Cerebellar cortex (tissue), 1 donor: ENCODE results near the gene VPS37B.
A peak's percentile ranks its signal among the peaks of the same experiment; 100 is the strongest.
"Not testable (repeated sequence)": the region's sequence is repeated elsewhere in the genome, so short reads cannot be mapped to it uniquely, and the experiment has no call there.

Source experiments
- DNase-seq: peaks from one replicate; pipeline ENCODE4 v3.0.0-alpha.2; 2015; ENCODE audit warnings: low spot score

Gene VPS37B, protein sequence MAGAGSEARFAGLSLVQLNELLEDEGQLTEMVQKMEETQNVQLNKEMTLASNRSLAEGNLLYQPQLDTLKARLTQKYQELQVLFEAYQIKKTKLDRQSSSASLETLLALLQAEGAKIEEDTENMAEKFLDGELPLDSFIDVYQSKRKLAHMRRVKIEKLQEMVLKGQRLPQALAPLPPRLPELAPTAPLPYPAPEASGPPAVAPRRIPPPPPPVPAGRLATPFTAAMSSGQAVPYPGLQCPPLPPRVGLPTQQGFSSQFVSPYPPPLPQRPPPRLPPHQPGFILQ

DNA sequence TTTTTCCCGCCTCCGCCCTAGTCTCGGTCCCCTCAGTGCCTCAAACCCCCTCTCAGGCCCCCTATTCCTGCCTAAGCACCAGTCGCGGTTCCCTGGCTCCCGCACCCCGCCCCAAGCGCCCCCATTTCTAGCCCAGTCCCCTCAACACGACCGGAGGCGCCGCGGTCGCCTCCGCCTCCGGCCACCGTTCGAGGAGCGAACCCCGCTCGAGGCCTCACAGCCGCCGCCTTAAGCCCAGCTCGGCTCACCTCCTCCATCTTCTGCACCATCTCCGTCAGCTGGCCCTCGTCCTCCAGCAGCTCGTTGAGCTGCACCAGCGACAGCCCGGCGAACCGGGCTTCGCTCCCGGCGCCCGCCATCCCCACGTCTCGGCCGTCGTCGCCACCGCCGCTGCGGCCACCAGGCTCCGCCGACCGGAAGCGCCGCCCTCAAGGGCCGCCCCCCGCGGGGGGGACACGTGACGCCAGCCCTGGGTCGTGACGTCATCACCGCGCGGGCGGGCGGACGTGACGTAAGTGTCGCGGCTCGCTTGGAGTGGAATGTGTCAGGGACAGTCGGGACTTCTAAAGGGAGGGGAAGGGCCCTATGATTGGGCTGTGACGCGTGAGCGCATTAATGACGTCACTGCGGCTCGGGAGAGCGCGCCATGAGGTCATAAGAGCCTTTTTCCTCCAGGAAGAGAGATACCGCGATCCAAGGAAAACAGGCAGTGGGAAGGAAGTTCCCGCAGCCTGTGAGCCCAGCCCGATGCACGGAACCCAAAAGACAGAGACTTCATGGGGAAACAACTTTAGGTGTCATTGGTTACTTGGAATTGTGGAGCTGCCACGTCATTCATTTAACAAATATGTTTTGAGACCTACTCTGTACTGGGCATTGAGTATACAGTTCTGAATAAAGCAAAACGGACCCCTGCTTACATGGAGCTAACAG lies at the start of gene VPS37B:
Gene VPS37B (minus strand): TSS at position 421 of the 933 bp plus-strand sequence. CDS start 62 bp downstream, at position 359.
- peak; percentile 72 for DNase-seq

DNA sequence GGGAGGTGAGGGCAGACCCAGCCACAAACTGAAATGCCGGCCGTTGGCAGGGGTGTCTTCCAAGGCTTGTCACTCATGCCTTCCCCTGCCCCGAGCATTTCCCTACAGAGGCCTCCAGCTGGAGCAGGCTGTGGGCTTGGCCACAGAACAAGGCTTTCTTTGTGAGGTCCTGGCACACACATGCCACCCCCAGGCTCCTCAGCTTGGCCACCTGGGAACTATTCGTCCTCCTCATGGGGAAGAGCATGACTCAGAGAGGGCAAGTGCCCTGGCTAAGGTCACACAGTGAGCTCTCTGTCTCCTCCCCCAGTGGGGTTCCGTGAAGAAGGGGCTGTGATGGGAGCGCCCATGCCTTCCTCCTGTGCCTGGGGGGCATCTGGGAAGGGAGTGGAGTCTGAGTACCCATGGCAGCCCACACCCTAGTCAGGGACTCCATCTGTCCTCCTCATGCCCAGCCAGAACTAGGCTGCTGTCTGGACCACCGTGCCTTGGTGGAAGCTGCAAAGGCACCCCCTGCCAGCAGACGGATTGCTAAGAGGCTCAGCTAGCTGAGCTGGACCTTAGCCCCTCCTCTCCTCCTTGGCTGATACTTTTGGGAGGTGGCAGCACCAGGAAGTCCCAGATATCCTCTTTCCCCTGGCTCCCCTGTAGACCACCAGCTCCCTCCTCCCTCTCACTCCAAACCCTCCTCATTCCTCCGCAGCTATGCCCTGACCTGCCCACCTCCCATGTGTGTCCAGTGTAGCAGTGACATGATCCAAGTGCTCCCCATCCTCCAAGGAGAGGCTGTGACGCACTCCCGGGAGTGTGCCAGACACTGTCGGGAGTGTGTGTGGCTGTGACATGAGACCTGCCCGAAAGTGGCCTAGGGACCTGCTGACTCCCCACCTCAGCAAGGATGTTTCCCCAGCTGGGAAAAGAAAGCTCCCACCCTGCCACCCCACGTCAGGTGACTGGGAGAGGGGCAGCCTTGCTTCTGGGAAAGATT lies 49.0 kb upstream of the VPS37B start:
- no peak for DNase-seq

DNA sequence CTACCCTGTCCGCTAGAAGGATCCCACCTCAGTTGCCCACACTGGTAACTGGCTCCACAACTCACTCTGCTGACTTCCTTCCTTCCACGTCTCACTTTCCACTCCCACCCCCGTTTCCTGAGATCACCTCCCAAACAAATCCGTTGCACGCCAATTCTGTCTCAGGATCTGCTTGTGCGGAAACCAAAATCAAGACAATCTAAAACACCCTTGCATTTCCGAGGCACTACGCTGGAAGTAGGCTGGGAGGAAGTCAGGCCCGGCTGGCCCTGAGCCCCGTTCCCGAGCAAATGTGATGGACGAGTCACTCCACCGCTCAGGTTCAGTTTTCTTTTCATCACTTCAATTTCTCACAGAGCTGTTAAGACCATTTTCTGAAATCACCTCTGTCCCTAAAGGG lies 47.3 kb upstream of the VPS37B start:
- DNase-seq = no peak

DNA sequence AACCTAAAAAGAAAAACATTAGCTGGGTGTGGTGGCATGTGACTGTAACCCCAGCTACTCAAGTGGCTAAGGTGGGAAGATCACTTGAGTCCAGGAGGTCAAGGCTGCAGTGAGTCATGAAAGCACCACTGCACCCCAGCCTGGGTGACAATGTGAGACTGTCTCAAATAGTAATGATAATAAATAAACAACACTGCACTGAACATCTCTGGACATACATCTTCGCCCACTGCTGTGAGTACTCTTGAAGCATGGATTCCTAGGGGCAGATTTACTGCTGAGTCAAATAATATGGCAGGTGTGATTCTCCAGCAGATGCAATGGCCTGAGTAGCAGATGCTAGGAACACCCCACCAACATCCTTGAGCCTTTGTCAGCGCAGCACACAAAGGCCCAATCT lies 46.7 kb upstream of the VPS37B start:
- DNase-seq = no peak

DNA sequence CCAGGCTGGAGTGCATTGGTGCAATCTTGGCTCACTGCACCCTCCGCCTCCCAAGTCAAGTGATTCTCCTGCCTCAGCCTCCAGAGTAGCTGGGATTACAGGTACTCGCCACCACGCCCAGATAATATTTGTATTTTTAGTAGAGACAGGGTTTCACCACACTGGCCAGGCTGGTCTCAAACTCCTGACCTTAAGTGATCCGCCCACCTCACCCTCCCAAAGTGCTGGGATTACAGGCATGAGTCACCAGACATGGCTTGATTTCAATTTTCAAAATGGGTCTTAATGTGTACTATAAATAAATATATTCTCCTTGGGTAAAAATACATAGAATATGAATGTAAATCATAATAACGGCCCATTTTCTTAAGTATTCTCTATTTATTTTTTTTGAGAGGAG lies 45.4 kb upstream of the VPS37B start:
- not testable (repeated sequence) for DNase-seq

DNA sequence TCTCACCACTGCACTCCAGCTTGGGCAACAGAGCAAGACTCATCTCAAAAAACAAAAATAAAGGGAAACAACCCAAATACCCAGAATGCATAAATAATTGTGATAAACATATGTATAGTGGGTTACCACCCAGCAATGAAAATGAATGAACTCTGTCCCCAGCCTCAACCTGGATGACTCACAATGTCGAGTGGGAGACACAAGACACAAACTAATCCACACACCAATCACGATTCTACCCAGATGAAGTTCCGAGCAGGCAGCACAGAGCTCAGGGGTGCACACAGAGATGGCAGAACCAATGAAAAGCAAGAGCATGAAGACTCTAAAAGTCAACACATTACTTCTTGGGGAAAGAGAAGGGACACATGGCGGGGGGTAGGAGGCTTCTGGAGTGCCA lies 43.2 kb upstream of the VPS37B start:
- no peak for DNase-seq

DNA sequence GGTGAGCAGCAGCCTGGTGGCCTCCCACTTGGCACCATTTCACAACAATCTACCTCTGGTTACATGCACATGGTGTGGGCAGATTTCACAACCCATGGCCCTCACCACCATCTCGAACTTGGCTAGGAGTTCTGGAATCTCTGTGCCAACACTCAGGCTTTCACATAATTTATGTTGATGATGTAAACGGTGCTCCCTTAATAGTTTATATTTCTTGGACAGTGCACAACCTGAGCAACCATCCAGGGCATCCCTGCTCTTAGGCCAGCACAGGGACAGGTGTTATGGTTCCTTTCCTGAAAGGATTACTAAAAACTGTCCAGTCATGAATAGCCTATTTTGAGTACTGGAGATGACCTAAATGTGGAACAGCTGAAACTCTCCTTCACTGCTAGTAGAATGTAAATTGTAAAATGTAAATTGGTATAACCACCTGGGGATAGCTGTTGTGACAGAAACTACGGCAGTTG lies 41.7 kb upstream of the VPS37B start:
- no peak for DNase-seq

DNA sequence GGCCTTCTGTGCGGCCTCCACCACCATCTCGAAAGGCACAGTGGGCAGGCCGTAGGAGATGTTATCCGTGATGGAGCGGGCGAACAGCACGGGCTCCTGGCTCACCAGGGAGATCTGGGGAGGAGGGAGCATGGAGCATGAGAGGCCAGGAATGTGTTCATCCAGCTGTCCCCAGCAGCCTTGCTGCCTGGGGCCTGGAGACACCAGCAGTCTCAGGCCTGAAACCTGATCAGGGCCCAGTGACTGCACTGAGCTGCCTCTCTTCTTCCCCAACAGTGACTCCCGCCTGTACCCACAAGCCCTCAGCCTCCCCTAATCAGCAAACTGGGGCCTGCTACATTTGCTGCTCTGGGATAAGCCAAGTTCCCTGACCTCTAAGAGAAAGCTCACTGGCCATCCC lies 39.4 kb upstream of the VPS37B start:
- no peak for DNase-seq

DNA sequence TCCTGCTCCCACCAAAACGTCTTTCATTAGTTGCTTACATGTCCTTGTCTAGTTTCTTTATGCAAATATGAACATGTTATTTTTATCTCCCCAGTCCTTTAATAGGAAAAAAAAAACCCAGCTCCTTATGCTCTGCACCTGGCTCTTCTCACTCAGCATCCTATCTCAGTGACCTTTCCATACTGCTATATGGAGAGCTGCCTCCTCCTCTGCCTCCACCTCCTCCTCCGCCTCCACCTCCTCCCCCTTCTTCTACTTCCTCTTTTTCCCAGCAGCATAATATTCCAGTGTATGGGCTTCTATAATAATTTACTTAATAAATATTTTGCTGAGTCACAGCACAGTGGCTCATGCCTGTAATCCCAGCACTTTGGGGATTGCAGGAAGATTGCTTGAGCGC lies 38.8 kb upstream of the VPS37B start:
- no peak for DNase-seq

DNA sequence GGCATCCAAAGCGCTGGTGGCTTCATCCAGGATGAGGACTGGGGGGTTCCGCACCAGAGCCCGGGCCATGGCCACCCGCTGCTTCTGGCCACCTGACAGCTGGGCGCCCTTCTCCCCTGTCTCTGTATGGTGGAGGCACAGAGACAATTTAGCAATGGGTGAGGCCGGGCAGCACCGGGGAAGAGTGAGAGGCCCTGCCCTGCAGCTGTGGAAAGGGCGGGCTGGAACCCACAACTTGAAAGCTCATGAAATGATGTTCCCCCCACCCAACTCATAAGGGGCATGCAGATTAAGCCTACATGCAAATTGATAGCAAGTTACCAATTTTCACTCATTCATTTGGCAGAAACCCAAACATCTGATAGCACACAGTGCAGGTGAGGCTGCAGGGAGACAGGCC lies 36.3 kb upstream of the VPS37B start:
- DNase-seq = no peak

DNA sequence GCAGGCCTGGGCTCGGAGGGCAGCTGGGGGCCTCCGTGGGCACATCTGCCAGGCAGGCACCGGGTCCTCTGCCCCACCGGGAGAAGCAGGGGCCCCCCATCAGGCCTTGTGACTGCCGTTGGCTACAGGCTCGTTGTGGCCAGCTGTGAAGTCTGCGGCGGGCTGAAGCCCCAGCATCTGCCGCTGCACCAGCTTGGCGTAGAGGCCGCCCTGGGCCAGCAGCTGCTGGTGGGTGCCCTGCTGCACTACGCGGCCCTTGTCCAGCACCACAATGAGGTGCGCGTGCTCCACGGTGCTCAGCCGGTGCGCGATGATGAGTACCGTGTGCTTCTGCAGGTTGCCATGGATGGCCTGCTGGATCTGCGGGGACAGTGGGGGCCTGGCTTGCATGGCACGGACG lies 33.9 kb upstream of the VPS37B start:
- no peak for DNase-seq

DNA sequence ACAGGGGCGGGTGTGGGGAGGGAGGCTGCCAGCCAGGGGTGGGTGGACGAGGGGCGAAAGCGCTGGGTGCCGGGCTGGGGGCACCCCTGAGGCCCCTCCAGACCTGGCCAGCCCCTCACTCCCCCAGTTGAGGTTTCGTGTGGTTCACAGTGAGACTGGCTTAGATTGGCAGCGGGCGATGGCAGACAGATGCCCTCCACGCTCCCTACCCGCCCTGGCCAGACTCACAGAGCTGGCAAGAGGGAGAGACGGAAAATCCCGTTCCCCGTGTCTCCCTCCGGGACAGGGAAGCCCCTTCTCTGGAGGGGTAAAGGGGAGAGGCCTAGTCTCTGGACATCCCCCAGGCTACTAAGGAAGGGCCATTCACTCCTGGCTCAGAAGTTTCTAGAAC lies 33.2 kb upstream of the VPS37B start:
- no peak for DNase-seq

DNA sequence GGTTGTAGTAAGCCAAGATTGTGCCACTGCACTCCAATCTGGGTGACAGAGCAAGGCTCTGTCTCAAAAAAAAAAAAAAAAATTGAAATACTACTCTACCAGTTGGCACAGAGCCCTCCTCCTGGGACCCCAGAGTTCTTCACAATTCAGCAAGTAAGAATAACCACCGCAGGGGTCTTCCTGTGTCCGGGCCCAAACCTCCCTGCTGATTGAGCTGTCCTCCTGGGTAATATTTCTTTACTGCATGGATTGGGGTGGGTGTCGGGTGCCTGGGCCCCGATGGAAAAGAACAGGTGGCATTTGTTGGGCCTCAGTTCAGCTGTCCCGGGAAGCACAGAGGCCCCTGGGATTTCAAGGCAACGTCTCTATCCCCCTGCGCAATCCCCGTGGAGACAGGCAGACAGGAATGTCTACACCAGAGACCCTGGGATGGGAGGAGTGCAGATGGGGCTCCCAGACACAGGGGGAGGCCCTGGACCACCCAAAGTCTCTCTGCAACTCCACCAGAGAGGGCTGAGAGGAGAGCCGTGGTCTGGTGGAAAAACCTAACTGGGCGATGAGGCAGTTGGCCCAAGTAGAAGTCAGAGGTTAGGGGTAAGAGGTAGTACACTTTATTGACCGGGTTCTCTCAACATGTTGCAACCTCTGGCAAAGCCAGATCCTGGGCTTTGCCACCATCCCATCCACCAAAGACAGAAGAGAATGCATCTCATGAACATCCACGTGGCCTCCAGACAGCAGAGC lies 32.7 kb upstream of the VPS37B start:
- DNase-seq = no peak

DNA sequence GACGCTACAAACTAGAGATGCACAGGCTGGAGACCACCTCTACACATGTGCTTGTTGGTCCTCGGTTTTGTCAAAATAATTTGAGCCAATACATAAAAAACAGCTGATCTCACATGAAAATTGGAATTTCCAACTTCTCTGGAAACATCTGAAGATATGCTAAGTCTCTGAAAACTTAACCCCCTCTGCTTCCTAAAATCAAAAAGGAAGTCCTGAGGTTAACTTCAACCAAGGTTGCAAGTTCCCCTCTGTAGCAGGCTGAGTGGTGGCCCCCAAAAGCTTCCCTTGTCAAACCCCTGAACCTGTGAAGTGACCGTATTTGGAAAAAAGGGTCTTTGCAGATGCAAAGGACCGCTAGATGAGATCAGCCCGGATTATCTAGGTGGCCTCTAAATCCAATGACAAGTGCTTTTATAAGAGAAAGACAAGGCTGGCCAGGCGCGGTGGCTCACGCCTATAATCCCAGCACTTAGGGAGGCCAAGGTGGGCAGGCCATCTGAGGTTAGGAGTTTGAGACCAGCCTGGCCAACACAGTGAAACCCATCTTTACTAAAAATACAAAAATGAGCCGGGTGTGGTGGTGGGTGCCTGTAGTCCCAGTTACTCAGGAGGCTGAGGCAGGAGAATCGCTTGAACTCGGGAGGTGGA lies 32.0 kb upstream of the VPS37B start:
- DNase-seq = no peak

DNA sequence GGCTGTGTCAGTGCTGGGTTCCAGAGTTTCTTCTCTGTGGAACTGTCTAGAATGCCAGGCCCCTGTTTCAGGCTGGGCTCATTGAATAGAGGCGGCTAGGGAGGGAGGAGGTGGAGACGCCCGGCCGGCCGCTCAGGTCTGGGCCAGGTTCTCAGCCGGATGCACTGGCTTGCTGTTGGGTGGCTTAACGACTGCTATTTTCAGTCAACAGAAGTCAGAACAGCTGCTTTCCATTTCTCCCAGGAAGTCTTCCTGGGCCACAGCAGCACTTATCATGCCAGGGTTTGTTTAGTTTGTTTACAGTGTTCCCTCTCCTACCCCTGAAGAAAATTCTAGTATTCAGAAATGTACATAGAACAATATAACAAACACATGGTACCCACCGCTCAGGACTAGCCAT lies 26.0 kb upstream of the VPS37B start:
- DNase-seq = no peak

DNA sequence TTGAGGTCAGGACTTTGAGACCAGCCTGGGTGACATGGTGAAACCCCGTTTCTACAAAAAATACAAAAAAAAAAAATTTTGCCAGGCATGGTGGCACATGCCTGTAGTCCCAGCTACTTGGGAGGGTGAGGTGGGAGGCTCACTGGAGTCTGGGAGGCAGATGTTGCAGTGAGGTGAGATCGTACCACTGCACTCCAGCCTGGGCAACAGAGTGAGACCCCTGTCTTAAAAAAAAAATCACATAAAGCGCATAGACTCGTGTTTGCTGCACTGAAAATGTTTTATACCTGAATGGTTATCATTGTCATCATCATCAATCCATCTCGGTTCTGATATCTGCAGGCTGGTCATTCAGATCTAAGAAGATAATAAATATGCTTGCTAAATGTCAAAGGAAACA lies 24.8 kb upstream of the VPS37B start:
- no peak for DNase-seq

DNA sequence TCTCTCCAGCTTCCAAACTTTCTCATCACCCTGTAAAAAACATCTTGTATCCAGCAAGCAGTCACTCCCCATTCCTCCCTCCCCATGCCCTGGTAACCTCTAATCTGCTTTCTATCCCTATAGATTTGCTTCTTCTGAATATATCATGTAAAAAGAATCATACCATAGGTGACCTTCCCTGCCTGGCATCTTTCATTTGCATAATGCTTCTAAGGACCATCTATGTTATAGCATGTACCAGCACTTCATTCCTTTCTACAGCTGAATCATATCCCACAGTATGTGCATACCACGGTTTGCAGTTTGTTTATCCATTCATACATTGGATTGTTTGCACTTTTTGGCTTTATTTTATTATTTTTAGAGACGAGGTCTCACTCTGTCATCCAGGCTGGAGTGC lies 22.9 kb upstream of the VPS37B start:
- DNase-seq = no peak

DNA sequence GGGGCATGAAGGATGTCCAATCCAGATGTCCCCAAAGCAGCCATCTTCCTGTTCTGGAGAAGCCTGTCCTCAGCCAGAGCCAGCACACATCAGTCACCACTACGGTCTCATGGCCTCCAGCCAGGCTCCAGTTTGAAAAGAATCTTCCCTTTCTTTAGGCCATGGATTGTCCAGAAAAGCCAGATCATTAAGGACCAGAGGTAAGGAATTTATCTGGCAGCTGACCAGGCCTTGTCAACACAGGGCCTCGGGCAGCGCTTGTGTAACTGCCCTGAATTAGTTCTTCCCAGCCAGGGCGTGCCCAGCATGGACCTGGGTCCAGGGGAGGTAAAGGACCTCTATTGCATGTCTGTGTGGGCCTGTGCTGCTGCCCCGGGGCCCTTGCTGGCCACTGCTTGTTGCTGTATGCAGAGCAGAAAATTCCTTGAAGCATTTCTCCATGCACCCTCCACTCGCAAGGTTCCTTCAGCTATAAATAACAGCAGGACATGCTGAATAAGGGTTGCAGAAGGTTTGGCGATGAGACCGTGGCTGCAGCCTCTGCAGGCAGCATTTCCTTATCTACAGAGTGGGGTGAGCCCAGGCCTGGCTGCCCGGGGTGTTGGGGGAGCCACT lies 21.7 kb upstream of the VPS37B start:
- no peak for DNase-seq

DNA sequence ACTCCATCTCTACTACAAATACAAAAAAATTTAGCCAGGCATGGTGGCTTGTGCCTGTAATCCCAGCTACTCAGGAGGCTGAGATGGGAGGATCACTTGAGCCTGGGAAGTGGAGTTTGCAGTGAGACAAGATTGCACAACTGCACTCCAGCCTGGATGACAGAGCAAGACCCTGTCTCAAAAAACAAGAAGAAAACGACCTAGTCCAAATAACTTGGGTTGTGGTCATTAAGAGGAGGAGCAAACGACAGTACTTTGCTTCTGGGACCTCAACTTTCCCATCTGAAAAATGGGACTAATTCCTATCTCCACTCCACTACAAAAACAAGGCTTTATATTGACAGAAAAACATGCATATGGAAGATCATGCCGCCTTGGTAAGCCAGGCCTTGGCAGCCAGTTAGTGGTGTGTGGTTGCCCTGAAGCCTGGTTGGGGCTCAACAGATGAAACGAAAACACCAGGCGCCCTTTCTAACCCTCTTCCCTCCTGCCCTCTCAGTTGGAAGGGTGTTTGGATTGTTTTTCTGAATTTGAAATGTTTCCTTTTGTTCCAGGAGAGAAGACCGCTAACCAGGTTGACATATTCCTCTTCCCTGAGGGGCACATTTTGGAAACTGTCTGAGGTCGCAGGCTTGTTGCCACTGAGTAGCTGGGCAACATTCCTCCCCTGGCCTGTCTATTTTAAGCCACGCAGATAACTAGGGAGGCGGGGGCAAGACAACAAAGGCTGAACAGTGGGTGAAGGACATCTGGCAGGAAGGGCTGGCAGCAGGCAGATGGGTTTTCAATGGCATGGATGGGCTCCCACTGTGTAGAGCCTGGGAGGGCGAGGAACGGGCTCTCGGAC lies 13.7 kb upstream of the VPS37B start:
- no peak for DNase-seq
